OCI-LY3 (cell line): ENCODE measurements around the gene KRTAP10-4.

ENCODE experiments used
- H2AFZ ChIP-seq: fragments of 200-600, 300-600 bp; shearing (Covaris generic); 2 replicates; pipeline ENCODE4 v1.6.0; 2014; ENCODE audit warnings: antibody characterized with exemption, low read depth, low read length
- H3K27ac ChIP-seq: fragments of 200-600, 300-600 bp; sonication (generic); 2 replicates; pipeline ENCODE4 v1.5.1; 2014; ENCODE audit warnings: mild to moderate bottlenecking, low read length, moderate library complexity, mixed read lengths
- H3K27me3 ChIP-seq: fragments of 200-600, 300-600 bp; sonication (generic); 2 replicates; pipeline ENCODE4 v1.6.1; 2014; ENCODE audit warnings: low read depth, low read length, mixed read lengths
- H3K36me3 ChIP-seq: fragments of 200-600, 300-600 bp; sonication (generic); replicated peaks from 2 replicates; pipeline ENCODE3; 2014; ENCODE audit warnings: low read depth, low read length, mixed read lengths
- H3K4me1 ChIP-seq: fragments of 300-600, 200-600 bp; sonication (generic); 2 replicates; pipeline ENCODE4 v1.6.1; 2014; ENCODE audit warnings: low read length, mixed read lengths
- H3K4me2 ChIP-seq: fragments of 200-600, 300-600 bp; sonication (generic); 2 replicates; pipeline ENCODE4 v1.6.1; 2014; ENCODE audit warnings: low read length, mixed read lengths
- H3K4me3 ChIP-seq: fragments of 300-600, 200-600 bp; sonication (generic); 2 replicates; pipeline ENCODE4 v1.5.1; 2014; ENCODE audit warnings: antibody characterized with exemption, mild to moderate bottlenecking, low read length, moderate library complexity
- H3K79me2 ChIP-seq: fragments of 300-600, 200-600 bp; shearing (Covaris generic); 2 replicates; pipeline ENCODE4 v1.6.1; 2014; ENCODE audit warnings: mild to moderate bottlenecking, low read length, mixed read lengths
- H3K9ac ChIP-seq: fragments of 300-600, 200-600 bp; shearing (Covaris generic); 2 replicates; pipeline ENCODE4 v1.6.0; 2014; ENCODE audit warnings: mild to moderate bottlenecking, low read length, moderate library complexity
- H3K9me3 ChIP-seq: fragments of 200-600, 300-600 bp; shearing (Covaris generic); 2 replicates; pipeline ENCODE4 v1.6.1; 2014; ENCODE audit warnings: low read length, mixed read lengths; ENCODE audit not compliant: insufficient read depth
- H4K20me1 ChIP-seq: fragments of 200-600, 300-600 bp; sonication (generic); 2 replicates; pipeline ENCODE4 v1.6.1; 2016; ENCODE audit warnings: low read length, mixed read lengths; ENCODE audit not compliant: insufficient read depth
- CTCF ChIP-seq: fragments of 200-600, 300-600 bp; sonication (generic); IDR thresholded peaks from 2 replicates; pipeline ENCODE4 v1.5.1; 2014; ENCODE audit warnings: antibody characterized with exemption, low read length, low read depth
- EZH2phosphoT487 ChIP-seq: fragments of 200-600 bp; shearing (Covaris generic); IDR thresholded peaks from 2 replicates; pipeline ENCODE4 v1.6.1; 2018; ENCODE audit warnings: antibody characterized with exemption, mixed run types, low read depth

KRTAP10-4 gene

GRCh38 chr21:44534688-44535087 lies 38.8 kb upstream of the KRTAP10-4 start:
- Histone ChIP-seq H3K27ac (no peak overlapping the region), H3K9ac (no peak overlapping the region), H3K4me1 (no peaks in the 10 kb centered on the region), H2AFZ (no peak overlapping the region), H3K9me3 (no peaks in the 10 kb centered on the region), H3K4me3 (no peak overlapping the region), H3K36me3 (no peaks in the 10 kb centered on the region), H4K20me1 (no peaks in the 10 kb centered on the region), H3K4me2 (no peak overlapping the region), H3K79me2 (no peaks in the 10 kb centered on the region), H3K27me3 (no peaks in the 10 kb centered on the region)
- TF ChIP-seq EZH2phosphoT487 (no peak), CTCF (no peak)

- no peaks in the 10 kb centered on the region for H4K20me1 ChIP-seq
- H2AFZ ChIP-seq, result no peak overlapping the region
Measured at GRCh38 chr21:44535963-44536362, 37.6 kb upstream of the KRTAP10-4 start.

GRCh38 chr21:44537930-44538911 lies 35.3 kb upstream of the KRTAP10-4 start:
- no peaks in the 10 kb centered on the region for H3K36me3 ChIP-seq
- no peak overlapping the region for H3K27ac ChIP-seq
- no peaks in the 10 kb centered on the region for H3K79me2 ChIP-seq
- no peak overlapping the region for H3K4me3 ChIP-seq
- no peak overlapping the region for H3K4me2 ChIP-seq
- no peaks in the 10 kb centered on the region for H3K4me1 ChIP-seq
- no peak overlapping the region for H2AFZ ChIP-seq
- H3K27me3 ChIP-seq, result no peaks in the 10 kb centered on the region
- H3K9me3 ChIP-seq, result no peaks in the 10 kb centered on the region
- H3K9ac ChIP-seq, result no peak overlapping the region
- TF ChIP-seq CTCF, result no peak
- no peak for TF ChIP-seq EZH2phosphoT487
- H4K20me1 ChIP-seq, result no peaks in the 10 kb centered on the region

More at GRCh38 chr21:44535963-44536362, 37.6 kb upstream of the KRTAP10-4 start:
- Histone ChIP-seq H3K36me3 (no peaks in the 10 kb centered on the region), H3K4me2 (no peak overlapping the region), H3K79me2 (no peaks in the 10 kb centered on the region), H3K9ac (no peak overlapping the region), H3K9me3 (no peaks in the 10 kb centered on the region), H3K27ac (no peak overlapping the region), H3K4me1 (no peaks in the 10 kb centered on the region), H3K4me3 (no peak overlapping the region), H3K27me3 (no peaks in the 10 kb centered on the region)
- TF ChIP-seq EZH2phosphoT487 (no peak), CTCF (no peak)

GRCh38 chr21:44539046-44539445 lies 34.5 kb upstream of the KRTAP10-4 start:
- no peak overlapping the region for H3K9ac ChIP-seq
- no peak overlapping the region for H3K4me3 ChIP-seq
- no peaks in the 10 kb centered on the region for H3K9me3 ChIP-seq
- no peaks in the 10 kb centered on the region for H3K36me3 ChIP-seq
- H3K4me2 ChIP-seq, result no peak overlapping the region
- no peaks in the 10 kb centered on the region for H3K27me3 ChIP-seq
- TF ChIP-seq CTCF (no peak), EZH2phosphoT487 (no peak)
- H2AFZ ChIP-seq, result no peak overlapping the region
- no peaks in the 10 kb centered on the region for H3K79me2 ChIP-seq
- H3K4me1 ChIP-seq, result no peaks in the 10 kb centered on the region
- no peak overlapping the region for H3K27ac ChIP-seq
- H4K20me1 ChIP-seq, result no peaks in the 10 kb centered on the region
